Activated naive CD4-positive, alpha-beta T cell treated with anti-CD3 and anti-CD28 coated beads for 36 hours (primary cell): ENCODE results near the gene ADGRD1. TPM values are rescaled to one million over a fixed set of nuclear protein-coding genes. Genes with fewer than 3 reads are reported as not detected.

Experiments
- CTCF ChIA-PET: fragments of 350-600 bp; sonication (Branson Sonifier 250); formaldehyde crosslinking; loops from one replicate; lab custom pipeline; 2021; ENCODE audit warnings: antibody characterized with exemption; lab: Charles Lee
- DNase-seq: peaks from one replicate; pipeline ENCODE4 v3.0.0-alpha.2; 2020
- H3K27ac Mint-ChIP-seq: one replicate; pipeline ENCODE4 v1.8.0; 2021; ENCODE audit warnings: mild to moderate bottlenecking, mixed read lengths
- H3K27me3 Mint-ChIP-seq: one replicate; pipeline ENCODE4 v1.8.0; 2021; ENCODE audit warnings: low read depth, mixed read lengths
- H3K36me3 Mint-ChIP-seq: one replicate; pipeline ENCODE4 v1.8.0; 2021; ENCODE audit warnings: low read depth, mixed read lengths
- H3K4me1 Mint-ChIP-seq: one replicate; pipeline ENCODE4 v1.8.0; 2021; ENCODE audit warnings: low read depth, mixed read lengths
- H3K4me3 Mint-ChIP-seq: one replicate; pipeline ENCODE4 v1.8.0; 2021; ENCODE audit warnings: mild to moderate bottlenecking, moderate library complexity, mixed read lengths
- H3K9me3 Mint-ChIP-seq: one replicate; pipeline ENCODE4 v1.8.0; 2021; ENCODE audit warnings: mixed read lengths
- intact Hi-C: fragments of 100-400 bp; cut with micrococcal nuclease; formaldehyde crosslinking; loops from one replicate; pipeline ENCODE4 v1.15.1; 2023
- total RNA-seq, 2 experiments: library from RNA; stranded (reverse); gene quantifications; one replicate each; pipeline ENCODE4 v1.2.3, GENCODE V29; 2021

ADGRD1 gene
- total RNA-seq, 2 experiments from 2014 or later, result not detected

DNA sequence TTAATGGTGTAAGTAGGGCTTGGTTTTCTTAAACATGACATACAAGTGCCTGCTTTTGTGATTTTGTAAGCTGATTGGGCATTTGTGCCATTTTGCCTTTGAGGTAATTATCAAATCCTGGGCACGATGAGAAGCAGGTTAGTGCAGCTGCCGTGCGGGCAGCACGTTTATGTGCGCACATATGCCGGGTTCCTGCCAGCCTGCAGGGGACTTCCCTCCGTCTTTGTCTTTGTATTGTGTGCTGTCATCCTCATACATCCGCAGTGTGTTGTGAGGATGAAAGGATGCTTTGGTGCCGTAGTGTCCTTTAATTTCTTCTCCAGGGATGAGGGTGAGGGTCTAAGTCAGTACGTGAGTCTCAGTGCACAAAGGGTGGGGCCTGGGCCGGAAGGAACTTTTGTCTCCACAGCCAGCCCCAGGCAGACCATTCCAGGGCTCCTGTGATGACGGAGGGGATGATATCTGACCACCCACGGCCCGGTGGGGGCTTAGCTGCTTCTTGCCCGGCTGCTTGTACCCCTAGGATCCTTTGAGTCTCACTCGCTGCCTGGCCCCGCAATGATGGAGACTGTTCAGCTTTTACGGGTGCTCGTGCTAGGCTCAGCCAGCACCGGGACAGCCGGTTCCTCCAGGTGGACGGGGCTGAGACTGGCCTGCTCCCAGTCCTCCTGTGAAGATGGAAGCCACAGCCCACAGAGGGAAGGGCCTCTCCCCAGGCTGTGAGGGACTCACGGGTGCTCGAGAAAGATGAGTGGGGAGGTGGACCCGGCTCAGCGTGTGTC lies 54.6 kb downstream of the ADGRD1 start:
- Mint-ChIP-seq H3K36me3 (no peaks in the 10 kb centered on the region), H3K4me3 (no peak overlapping the region), H3K4me1 (no peaks in the 10 kb centered on the region), H3K27ac (no peak overlapping the region), H3K9me3 (no peaks in the 10 kb centered on the region), H3K27me3 (no peaks in the 10 kb centered on the region)
- CTCF ChIA-PET, result no interaction called here
- no peak for DNase-seq
- intact Hi-C loops, result no loop called here

- Mint-ChIP-seq H3K27me3 (peaks cover 2% of the 10 kb centered on the region), H3K9me3 (no peaks in the 10 kb centered on the region), H3K4me1 (no peaks in the 10 kb centered on the region), H3K27ac (no peak overlapping the region), H3K36me3 (no peaks in the 10 kb centered on the region), H3K4me3 (no peak overlapping the region)
- DNase-seq, result no peak
- CTCF ChIA-PET, result no interaction called here
- intact Hi-C loops, result no loop called here
These were observed 55.2 kb downstream of the ADGRD1 start for GRCh38 chr12:131008913-131009270.

DNA sequence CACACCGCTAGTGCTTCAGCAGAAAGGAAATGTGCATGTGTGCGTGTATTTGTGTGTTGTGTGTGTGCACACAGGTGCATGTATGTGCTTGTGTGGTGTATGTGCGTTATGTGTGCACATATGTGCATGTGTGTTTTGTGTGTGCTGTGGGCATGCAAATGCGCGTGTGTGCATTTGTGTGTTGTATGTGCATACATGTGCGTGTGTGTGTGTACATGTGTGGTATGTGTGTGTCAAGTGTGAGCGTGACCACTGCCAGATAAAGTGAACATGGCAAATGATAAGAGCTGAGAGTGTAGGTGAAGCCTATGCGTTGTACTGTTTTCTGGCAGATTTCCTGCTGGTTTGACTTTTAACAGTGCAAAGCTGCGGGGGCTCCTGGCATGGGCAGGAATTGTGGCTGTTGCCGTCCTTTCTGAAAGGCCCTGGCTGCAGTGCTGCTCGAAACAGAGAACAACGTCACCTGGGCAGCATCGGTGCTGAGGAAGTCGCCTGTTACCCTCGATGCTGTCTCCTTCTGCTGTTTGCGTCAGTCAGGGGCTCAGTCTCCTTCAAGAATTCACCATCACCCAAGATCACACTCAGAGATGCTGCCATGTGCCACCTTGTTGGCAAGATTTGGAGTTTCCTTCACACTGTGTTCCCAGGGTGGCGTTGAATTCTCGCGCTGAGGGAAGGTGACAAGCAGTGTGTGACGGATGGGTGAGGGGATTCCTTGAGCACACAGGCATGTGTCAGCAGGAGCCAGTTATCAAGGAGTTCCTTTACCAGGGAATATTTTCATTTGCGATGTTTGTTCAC lies 56.1 kb downstream of the ADGRD1 start:
- H3K36me3 Mint-ChIP-seq, result no peaks in the 10 kb centered on the region
- no peak for DNase-seq
- no peaks in the 10 kb centered on the region for H3K9me3 Mint-ChIP-seq
- H3K27ac Mint-ChIP-seq, result no peak overlapping the region
- peaks cover 2% of the 10 kb centered on the region for H3K27me3 Mint-ChIP-seq
- CTCF ChIA-PET, result no interaction called here
- intact Hi-C loops, result no loop called here
- no peak overlapping the region for H3K4me3 Mint-ChIP-seq
- H3K4me1 Mint-ChIP-seq, result no peaks in the 10 kb centered on the region

DNA sequence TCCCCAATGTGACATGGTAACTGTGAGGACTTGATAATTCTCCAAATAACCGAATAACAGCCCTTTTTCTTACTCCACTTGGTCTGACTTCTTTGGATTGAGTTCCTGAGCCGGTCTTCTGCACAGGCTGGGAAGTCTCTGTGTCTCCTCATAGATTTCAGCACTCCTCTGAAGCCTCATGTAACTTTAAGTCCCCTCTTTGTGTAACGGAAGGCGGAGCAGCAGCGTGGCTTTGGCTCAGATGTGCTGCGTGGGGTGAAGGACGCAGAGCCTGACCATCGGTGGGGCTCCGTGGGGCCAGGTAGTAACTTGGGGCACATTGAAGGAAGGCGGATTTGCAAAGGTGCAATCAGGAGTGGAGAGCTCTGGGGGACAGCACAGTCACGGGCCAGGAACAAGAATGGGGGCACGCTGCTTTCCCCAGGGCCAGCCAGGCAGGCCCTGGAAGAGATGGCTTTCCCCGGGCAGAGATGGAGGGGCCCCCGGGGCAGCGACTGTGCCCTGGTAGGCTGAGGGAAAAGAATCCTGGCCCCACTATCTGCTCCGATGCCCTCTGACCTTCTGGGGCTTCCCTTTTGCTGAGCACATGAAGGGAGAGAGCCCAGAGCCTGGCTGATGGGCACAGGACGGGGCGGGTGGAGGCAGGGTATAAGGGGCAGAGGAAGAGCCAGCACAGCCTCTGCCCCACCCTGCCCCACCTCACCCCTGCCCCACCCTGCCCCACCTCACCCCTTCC lies 56.9 kb downstream of the ADGRD1 start:
- Mint-ChIP-seq H3K4me1 (no peaks in the 10 kb centered on the region), H3K36me3 (no peaks in the 10 kb centered on the region), H3K27me3 (peaks cover 2% of the 10 kb centered on the region), H3K4me3 (no peak overlapping the region), H3K9me3 (no peaks in the 10 kb centered on the region), H3K27ac (no peak overlapping the region)
- CTCF ChIA-PET, result no interaction called here
- intact Hi-C loops, result no loop called here
- no peak for DNase-seq

- intact Hi-C loops, result no loop called here
- H3K4me1 Mint-ChIP-seq, result no peaks in the 10 kb centered on the region
- CTCF ChIA-PET, result interaction anchor here (0.6 kb wide), 1 partner anchor 40 kb away, joined by 3 read pairs; no protein-coding TSS in a partner anchor
- peaks cover 2% of the 10 kb centered on the region for H3K27me3 Mint-ChIP-seq
- H3K27ac Mint-ChIP-seq, result no peak overlapping the region
- H3K9me3 Mint-ChIP-seq, result no peaks in the 10 kb centered on the region
- no peak overlapping the region for H3K4me3 Mint-ChIP-seq
- H3K36me3 Mint-ChIP-seq, result no peaks in the 10 kb centered on the region
- DNase-seq, result no peak
These were observed 57.7 kb downstream of the ADGRD1 start for GRCh38 chr12:131011165-131012079.

- CTCF ChIA-PET, result interaction anchor here (1.2 kb wide), 1 partner anchor 93 kb away, joined by 3 read pairs; no protein-coding TSS in a partner anchor
- no peak overlapping the region for H3K27ac Mint-ChIP-seq
- no peak for DNase-seq
- no peaks in the 10 kb centered on the region for H3K36me3 Mint-ChIP-seq
- no peaks in the 10 kb centered on the region for H3K4me1 Mint-ChIP-seq
- peaks cover 2% of the 10 kb centered on the region for H3K27me3 Mint-ChIP-seq
- no peaks in the 10 kb centered on the region for H3K9me3 Mint-ChIP-seq
- intact Hi-C loops, result no loop called here
- H3K4me3 Mint-ChIP-seq, result no peak overlapping the region
These were observed 58.8 kb downstream of the ADGRD1 start for GRCh38 chr12:131012279-131013069.

DNA sequence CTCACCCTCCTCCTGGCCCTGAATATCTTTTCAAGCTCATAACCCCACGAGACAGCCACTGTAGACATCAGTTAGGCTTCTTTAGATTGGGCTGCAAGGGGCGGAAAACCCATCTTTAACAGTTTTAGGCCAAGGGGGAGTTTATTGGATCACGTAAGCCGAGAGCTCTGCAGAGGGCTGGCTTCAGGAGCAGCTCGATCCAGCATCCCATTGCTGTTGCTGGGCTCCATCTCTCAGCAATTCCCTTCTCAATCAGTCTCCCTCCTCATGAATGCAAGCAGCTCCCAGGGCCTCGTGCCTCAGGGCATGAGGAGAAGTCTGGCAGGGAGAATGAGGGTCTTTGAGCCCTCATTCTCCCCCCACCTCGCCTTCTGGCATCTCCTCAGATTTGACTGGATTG lies 59.4 kb downstream of the ADGRD1 start:
- Mint-ChIP-seq H3K36me3 (no peaks in the 10 kb centered on the region), H3K27me3 (peaks cover 2% of the 10 kb centered on the region), H3K4me3 (no peak overlapping the region), H3K27ac (no peak overlapping the region), H3K9me3 (no peaks in the 10 kb centered on the region), H3K4me1 (no peaks in the 10 kb centered on the region)
- intact Hi-C loops, result no loop called here
- no peak for DNase-seq
- CTCF ChIA-PET, result interaction anchor here (1.2 kb wide), 1 partner anchor 92 kb away, joined by 3 read pairs; no protein-coding TSS in a partner anchor

DNA sequence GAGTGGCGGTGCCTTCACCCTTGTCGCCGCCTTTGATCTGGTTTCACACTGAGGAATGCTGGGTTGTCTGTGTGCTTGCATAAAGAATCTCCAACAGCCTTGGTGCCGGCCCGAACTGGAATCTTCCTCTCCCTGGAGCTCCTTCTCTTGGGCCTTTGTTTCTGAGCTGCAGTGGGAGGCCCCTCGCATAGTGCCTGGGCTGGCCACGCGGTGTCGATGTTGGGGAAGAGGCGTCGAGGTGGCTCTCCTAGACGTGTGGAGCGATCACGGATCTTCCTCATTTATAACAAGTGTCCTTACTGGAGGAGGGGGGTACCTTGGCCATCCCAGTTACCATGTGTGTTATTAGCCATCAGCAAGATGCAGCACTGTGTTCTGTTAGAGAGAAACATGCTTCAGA lies 60.6 kb downstream of the ADGRD1 start:
- no peaks in the 10 kb centered on the region for H3K9me3 Mint-ChIP-seq
- CTCF ChIA-PET, result no interaction called here
- no peaks in the 10 kb centered on the region for H3K36me3 Mint-ChIP-seq
- H3K4me3 Mint-ChIP-seq, result no peak overlapping the region
- H3K4me1 Mint-ChIP-seq, result no peaks in the 10 kb centered on the region
- peaks cover 2% of the 10 kb centered on the region for H3K27me3 Mint-ChIP-seq
- no peak overlapping the region for H3K27ac Mint-ChIP-seq
- no peak for DNase-seq
- intact Hi-C loops, result no loop called here

- no peak overlapping the region for H3K27ac Mint-ChIP-seq
- intact Hi-C loops, result no loop called here
- CTCF ChIA-PET, result no interaction called here
- no peaks in the 10 kb centered on the region for H3K9me3 Mint-ChIP-seq
- no peak overlapping the region for H3K4me3 Mint-ChIP-seq
- no peaks in the 10 kb centered on the region for H3K36me3 Mint-ChIP-seq
- peaks cover 2% of the 10 kb centered on the region for H3K27me3 Mint-ChIP-seq
- no peak for DNase-seq
- H3K4me1 Mint-ChIP-seq, result no peaks in the 10 kb centered on the region
These were observed 62.1 kb downstream of the ADGRD1 start for GRCh38 chr12:131015581-131016337.

GRCh38 chr12:131017477-131017991 lies 63.8 kb downstream of the ADGRD1 start:
- Mint-ChIP-seq H3K4me1 (no peaks in the 10 kb centered on the region), H3K9me3 (no peaks in the 10 kb centered on the region), H3K4me3 (no peak overlapping the region), H3K36me3 (no peaks in the 10 kb centered on the region), H3K27me3 (peaks cover 2% of the 10 kb centered on the region), H3K27ac (no peak overlapping the region)
- DNase-seq, result no peak
- CTCF ChIA-PET, result no interaction called here
- intact Hi-C loops, result no loop called here
